ENCODE results near the gene HAAO.

GRCh38 chr2:42819160-42819559 lies 26.8 kb upstream of the HAAO start:
- TF ChIP-seq TCF7L2 (IDR thresholded peaks at IDR 0.05; ENCODE audit: low read depth, low read length) = no peak
- TF ChIP-seq CTCF (IDR thresholded peaks at IDR 0.05) = no peak
- no peak for TF ChIP-seq SIN3A (IDR thresholded peaks at IDR 0.05; ENCODE audit: borderline replicate concordance, insufficient read depth, low read depth, low read length)
- no peak for TF ChIP-seq POLR2AphosphoS5 (IDR thresholded peaks at IDR 0.05; ENCODE audit: low read depth, low read length)
